ENCODE results near the gene MSL3B.

MSL3B gene

GRCh38 chr2:233852056-233852455, 16.1 kb downstream of the MSL3B start:
- DNase-seq: no peak

- DNase-seq: no peak
Observed at GRCh38 chr2:233851169-233851568, 17.0 kb downstream of the MSL3B start.

- DNase-seq: no peak
Observed at GRCh38 chr2:233850745-233851144, 17.4 kb downstream of the MSL3B start.

- DNase-seq: no peak
Observed at GRCh38 chr2:233849607-233850271, 18.4 kb downstream of the MSL3B start.

GRCh38 chr2:233848276-233848675, 19.9 kb downstream of the MSL3B start:
- no peak for DNase-seq

- no peak for DNase-seq
Observed at GRCh38 chr2:233847248-233847898, 20.8 kb downstream of the MSL3B start.

- no peak for DNase-seq
Observed at GRCh38 chr2:233846387-233847247, 21.6 kb downstream of the MSL3B start.

- no peak for DNase-seq
Observed at GRCh38 chr2:233845301-233846060, 22.7 kb downstream of the MSL3B start.

- no peak for DNase-seq
Observed at GRCh38 chr2:233844836-233845235, 23.4 kb downstream of the MSL3B start.

- DNase-seq: no peak
Observed at GRCh38 chr2:233844064-233844807, 23.9 kb downstream of the MSL3B start.

- DNase-seq: no peak
Observed at GRCh38 chr2:233841183-233841582, 27.0 kb downstream of the MSL3B start.

- DNase-seq: no peak
Observed at GRCh38 chr2:233840520-233840919, 27.7 kb downstream of the MSL3B start.

- DNase-seq: no peak
Observed at GRCh38 chr2:233839447-233839820, 28.8 kb downstream of the MSL3B start.

GRCh38 chr2:233838726-233839446, 29.3 kb downstream of the MSL3B start:
- DNase-seq: no peak

- DNase-seq: no peak
Observed at GRCh38 chr2:233838251-233838650, 29.9 kb downstream of the MSL3B start.

GRCh38 chr2:233837694-233838229, 30.4 kb downstream of the MSL3B start:
- DNase-seq: no peak

GRCh38 chr2:233836359-233836758, 31.8 kb downstream of the MSL3B start:
- no peak for DNase-seq

GRCh38 chr2:233835230-233836186, 32.7 kb downstream of the MSL3B start:
- no peak for DNase-seq

GRCh38 chr2:233833345-233833744, 34.8 kb downstream of the MSL3B start:
- no peak for DNase-seq

- DNase-seq: no peak
Observed at GRCh38 chr2:233832869-233833311, 35.3 kb downstream of the MSL3B start.

Measured in activated naive CD4-positive, alpha-beta T cell (primary cell).